GM12878 (cell line): ENCODE results near the gene BARX2. TPM values are rescaled to one million over a fixed set of nuclear protein-coding genes. Genes with fewer than 3 reads are reported as not detected.

Experiments used
- ATAC-seq: fragments of 200-7000 bp; cut with Tn5 transposase; 3 replicates; pipeline ENCODE4 v1.9.1; 2020; ENCODE audit warnings: mild to moderate bottlenecking, moderate library complexity
- BruUV-seq: library from RNA; stranded (reverse); fragments of 400-500 nt; replicated peaks from 2 replicates; lab custom pipeline; 2021; lab: Mats Ljungman, UMichigan
- CTCF ChIA-PET: fragments of 300-600 bp; sonication (Branson Sonifier 250); formaldehyde crosslinking; extraction: SDS; loops from one replicate; lab custom pipeline; 2021; ENCODE audit warnings: inconsistent platforms; lab: Yijun Ruan, JAX
- POLR2A ChIA-PET: fragments of 350-600 bp; formaldehyde crosslinking; extraction: SDS; loops from one replicate; lab custom pipeline; 2021; ENCODE audit warnings: inconsistent platforms; lab: Charles Lee
- RAD21 ChIA-PET: fragments of 300-600 bp; sonication (Branson Sonifier 250); formaldehyde crosslinking; loops from one replicate; lab custom pipeline; 2023; ENCODE audit warnings: antibody characterized with exemption; ENCODE audit not compliant: unreplicated experiment; lab: Charles Lee
- SMC1A ChIA-PET: fragments of 300-600 bp; sonication (Branson Sonifier 250); formaldehyde crosslinking; loops from one replicate; lab custom pipeline; 2023; ENCODE audit not compliant: unreplicated experiment, uncharacterized antibody; lab: Charles Lee
- DNase-seq: peaks from one replicate; pipeline ENCODE4 v3.0.0-alpha.2; 2011; ENCODE audit warnings: low read depth, low spot score
- FAIRE-seq: peaks from 3 replicates; lab custom pipeline; 2011; peaks lifted over from hg19 to GRCh38; lab: Jason Lieb, UNC
- H2AFZ ChIP-seq: 2 replicates; pipeline ENCODE4 v1.6.0; 2011; ENCODE audit warnings: low read depth, low read length, control low read depth; ENCODE audit not compliant: control insufficient read depth
- H3K27ac ChIP-seq: 2 replicates; pipeline ENCODE4 v1.5.1; 2011; ENCODE audit warnings: control low read depth; ENCODE audit not compliant: control insufficient read depth, insufficient read depth
- H3K27me3 ChIP-seq, 2 experiments: replicated peaks in 1 of 2; 2 replicates each; pipeline versions ENCODE4 v1.6.0 to v1.6.1; 2011; ENCODE audit warnings: low read length in 1 of 2; ENCODE audit not compliant: control insufficient read depth in 2 of 2, insufficient read depth in 2 of 2
- H3K36me3 ChIP-seq, 2 experiments: 2 replicates each; pipeline ENCODE4 v1.5.1; 2011; ENCODE audit warnings: low read length in 1 of 2; ENCODE audit not compliant: control insufficient read depth in 2 of 2, insufficient read depth in 2 of 2
- H3K4me1 ChIP-seq: 2 replicates; pipeline ENCODE4 v1.6.1; 2011; ENCODE audit warnings: mild to moderate bottlenecking, low read length, moderate library complexity, mixed read lengths; ENCODE audit not compliant: control insufficient read depth, insufficient read depth
- H3K4me2 ChIP-seq: 2 replicates; pipeline ENCODE4 v1.6.0; 2011; ENCODE audit warnings: control low read depth; ENCODE audit not compliant: control insufficient read depth, insufficient read depth
- H3K4me3 ChIP-seq: fragments of 200-600 bp; sonication (generic); 2 replicates; pipeline ENCODE4 v1.5.1; 2016
- H3K79me2 ChIP-seq: 2 replicates; pipeline ENCODE4 v1.6.0; 2011; ENCODE audit warnings: low read length; ENCODE audit not compliant: control insufficient read depth, insufficient read depth
- H3K9ac ChIP-seq: 2 replicates; pipeline ENCODE4 v1.8.0; 2011; ENCODE audit warnings: low read length, control low read depth, mixed read lengths; ENCODE audit not compliant: control insufficient read depth, insufficient read depth
- H3K9me3 ChIP-seq: replicated peaks from 3 replicates; pipeline ENCODE4 v1.5.1; 2011; ENCODE audit warnings: mild to moderate bottlenecking, low read length; ENCODE audit not compliant: control insufficient read depth, insufficient read depth
- H4K20me1 ChIP-seq: 2 replicates; pipeline ENCODE4 v1.6.0; 2011; ENCODE audit not compliant: control insufficient read depth, insufficient read depth
- ASH2L ChIP-seq: fragments of 300-600, 200-600 bp; sonication (generic); IDR thresholded peaks from 2 replicates; pipeline ENCODE4 v1.6.1; 2017; ENCODE audit warnings: low read depth, mild to moderate bottlenecking, borderline replicate concordance
- BCL11A ChIP-seq: IDR thresholded peaks from 2 replicates; pipeline ENCODE4 v1.6.1; 2011; ENCODE audit warnings: low read depth, low read length
- BMI1 ChIP-seq: fragments of 450-650 bp; IDR thresholded peaks from 2 replicates; pipeline ENCODE4 v1.6.1; 2016; ENCODE audit warnings: mild to moderate bottlenecking, moderate library complexity, borderline replicate concordance
- BRCA1 ChIP-seq: IDR thresholded peaks from 2 replicates; pipeline ENCODE4 v1.6.1; 2011; ENCODE audit warnings: low read depth, low read length, improper control_type of control experiment
- CBFB ChIP-seq: IDR thresholded peaks from 2 replicates; pipeline ENCODE4 v1.6.1; 2016; ENCODE audit warnings: antibody characterized with exemption, low read depth
- CHD4 ChIP-seq: fragments of 200-600 bp; sonication (generic); IDR thresholded peaks from 2 replicates; pipeline ENCODE4 v1.6.1; 2016; ENCODE audit warnings: mild to moderate bottlenecking
- CREB1 ChIP-seq: IDR thresholded peaks from 2 replicates; pipeline ENCODE4 v1.6.1; 2012; ENCODE audit warnings: low read depth, mild to moderate bottlenecking, inconsistent platforms
- HDGF ChIP-seq: fragments of 450-650 bp; IDR thresholded peaks from 2 replicates; pipeline ENCODE4 v1.6.1; 2016; ENCODE audit warnings: antibody characterized with exemption
- MEF2B ChIP-seq: fragments of 450-650 bp; IDR thresholded peaks from 2 replicates; pipeline ENCODE4 v1.6.1; 2018; ENCODE audit warnings: mild to moderate bottlenecking, moderate library complexity; ENCODE audit not compliant: partially characterized antibody, poor library complexity, severe bottlenecking
- NFXL1 ChIP-seq: fragments of 450-650 bp; IDR thresholded peaks from 2 replicates; pipeline ENCODE4 v1.6.1; 2017; ENCODE audit warnings: antibody characterized with exemption, mild to moderate bottlenecking, borderline replicate concordance
- POLR2A ChIP-seq: IDR thresholded peaks from 2 replicates; pipeline ENCODE4 v1.6.1; 2011; ENCODE audit warnings: low read depth, mild to moderate bottlenecking, low read length
- POLR2AphosphoS5 ChIP-seq: IDR thresholded peaks from 2 replicates; pipeline ENCODE4 v1.6.1; 2011; ENCODE audit warnings: mild to moderate bottlenecking, low read length, inconsistent platforms
- RB1 ChIP-seq: fragments of 450-650 bp; formaldehyde crosslinking; IDR thresholded peaks from 2 replicates; pipeline ENCODE4 v1.6.1; 2017; ENCODE audit warnings: mild to moderate bottlenecking, borderline replicate concordance
- SMAD1 ChIP-seq: fragments of 450-650 bp; IDR thresholded peaks from 2 replicates; pipeline ENCODE4 v1.6.1; 2018; ENCODE audit warnings: mild to moderate bottlenecking, low read depth; ENCODE audit not compliant: partially characterized antibody
- SREBF1 ChIP-seq: IDR thresholded peaks from 2 replicates; pipeline ENCODE4 v1.6.1; 2012; ENCODE audit warnings: mild to moderate bottlenecking, low read length
- TAF1 ChIP-seq: IDR thresholded peaks from 2 replicates; pipeline ENCODE4 v1.6.1; 2011; ENCODE audit warnings: mild to moderate bottlenecking, low read depth, low read length, borderline replicate concordance
- TCF7 ChIP-seq: IDR thresholded peaks from 2 replicates; pipeline ENCODE4 v1.6.1; 2014; ENCODE audit warnings: antibody characterized with exemption, borderline replicate concordance
- WGBS: methylation state at CpG from one replicate; pipeline ENCODE4 v1.1.6; 2016; ENCODE audit warnings: low lambda C conversion rate; ENCODE audit not compliant: insufficient replicate concordance, insufficient coverage; ENCODE audit errors: missing lambda C conversion rate; 5-methylcytosine and 5-hydroxymethylcytosine counted together
- in situ Hi-C: fragments of 300-500 bp; cut with MboI; formaldehyde crosslinking; loops from 9 replicates; pipeline ENCODE4 v1.14.3; 2018; ENCODE audit warnings: mixed read lengths
- intact Hi-C: fragments of 100-400 bp; cut with micrococcal nuclease; formaldehyde crosslinking; loops from one replicate; pipeline ENCODE4 v1.14.2; 2022; ENCODE audit not compliant: unreplicated experiment
- polyA plus RNA-seq, 11 experiments: library from polyadenylated mRNA; depleted of rRNA in 4 of 11; unstranded in 6 of 11; stranded (reverse) in 5 of 11; fragments of >200 nt; fragmentation: Nextera tagmentation in 4 of 11; fragmentation: Illumina TruSeq in 1 of 11; extraction: Ambion mirVana in 4 of 11; extraction: Trizol in 1 of 11; gene quantifications; 1 replicate in 1 of 11; 2 replicates in 10 of 11; pipeline versions ENCODE4 v1.2.1 to v1.2.3, GENCODE V29; 2011 to 2016; ENCODE audit warnings: inconsistent platforms in 2 of 11, missing spikeins in 2 of 11, low read depth in 1 of 11
- total RNA-seq, 4 experiments: library from RNA; depleted of rRNA in 3 of 4; stranded (reverse); fragments of >200 nt in 3 of 4; fragmentation: Illumina TruSeq in 1 of 4; extraction: Trizol in 1 of 4; gene quantifications; 2 replicates each; pipeline versions ENCODE4 v1.2.1 to v1.2.3, GENCODE V29; 2013 to 2021

BARX2 gene
- total and polyA plus RNA-seq, 10 of the 15 experiments (the other 5 are each of a cell fraction or from before 2014, with no cell fraction given), result 0.07 to 0.84 TPM; not detected in 8

GRCh38 chr11:129434641-129435498 is 59.2 kb downstream of the BARX2 start:
- ATAC-seq (no peak), DNase-seq (no peak), FAIRE-seq (no peak)
- no peak overlapping the region for H2AFZ ChIP-seq
- no TSS peak for BruUV-seq
- in situ Hi-C loops (no loop called here), intact Hi-C loops (no loop called here)
- CTCF ChIA-PET, result no interaction called here
- SMC1A ChIA-PET, result interaction anchor here (0.9 to 1.6 kb wide), 3 partner anchors 8 to 17 kb away, joined by 3 to 5 read pairs (median 3); no protein-coding TSS in a partner anchor
- H3K27me3 ChIP-seq, result no peaks in the 10 kb centered on the region; a peak in 1 of 4 replicates
- H3K36me3 ChIP-seq, result no peaks in the 10 kb centered on the region
- TF ChIP-seq ASH2L (no peak), HDGF (no peak), CREB1 (no peak)
- RAD21 ChIA-PET, result interaction anchor here (1.3 kb wide), 1 partner anchor 18 kb away, joined by 3 read pairs; no protein-coding TSS in a partner anchor
- no peak overlapping the region for H3K27ac ChIP-seq
- no peaks in the 10 kb centered on the region for H3K4me1 ChIP-seq
- no peaks in the 10 kb centered on the region for H3K9me3 ChIP-seq
- H4K20me1 ChIP-seq, result no peaks in the 10 kb centered on the region
- no peak overlapping the region for H3K4me2 ChIP-seq
- H3K79me2 ChIP-seq, result no peaks in the 10 kb centered on the region
- POLR2A ChIA-PET, result no interaction called here
- H3K9ac ChIP-seq, result no peak overlapping the region
- no peak overlapping the region for H3K4me3 ChIP-seq
- 13% methylated on average over 4 of the region's 4 CpGs for WGBS

GRCh38 chr11:129435499-129436245 is 60.0 kb downstream of the BARX2 start:
- BruUV-seq, result no TSS peak
- ChIA-PET RAD21 (interaction anchor here (1.3 kb wide), 1 partner anchor 19 kb away, joined by 3 read pairs; no protein-coding TSS in a partner anchor), CTCF (no interaction called here), SMC1A (interaction anchor here (0.9 to 1.6 kb wide), 3 partner anchors 8 to 17 kb away, joined by 3 to 5 read pairs (median 3); no protein-coding TSS in a partner anchor), POLR2A (no interaction called here)
- DNase-seq, result no peak
- Histone ChIP-seq H3K36me3 (no peaks in the 10 kb centered on the region), H3K9ac (no peak overlapping the region), H2AFZ (no peak overlapping the region), H3K4me3 (no peak overlapping the region), H3K27me3 (no peaks in the 10 kb centered on the region; a peak in 1 of 4 replicates), H3K4me1 (no peaks in the 10 kb centered on the region), H4K20me1 (no peaks in the 10 kb centered on the region), H3K9me3 (no peaks in the 10 kb centered on the region), H3K79me2 (no peaks in the 10 kb centered on the region), H3K27ac (no peak overlapping the region), H3K4me2 (no peak overlapping the region)
- WGBS, result 0% methylated on average over 7 of the region's 7 CpGs
- in situ Hi-C loops (no loop called here), intact Hi-C loops (no loop called here)
- FAIRE-seq, result no peak
- ATAC-seq, result no peak
- no peak for TF ChIP-seq POLR2A
- TF ChIP-seq BRCA1, result no peak
- TF ChIP-seq CBFB, result no peak
- no peak for TF ChIP-seq SMAD1
- TF ChIP-seq TCF7, result no peak
- no peak for TF ChIP-seq SREBF1
- no peak for TF ChIP-seq NFXL1
- no peak for TF ChIP-seq RB1
- TF ChIP-seq MEF2B, result no peak
- no peak for TF ChIP-seq BMI1
- TF ChIP-seq CHD4, result no peak
- no peak for TF ChIP-seq BCL11A
- TF ChIP-seq POLR2AphosphoS5, result no peak
- no peak for TF ChIP-seq TAF1
